HCT116 (cell line): ENCODE results near the gene IQCM.

Experiments
- CEBPB ChIP-seq: IDR thresholded peaks from 2 replicates; pipeline ENCODE4 v1.6.1; 2012; ENCODE audit warnings: low read depth
- CTCF ChIP-seq, 3 experiments: fragments of 200-600 bp in 1 of 3; sonication (generic) in 1 of 3; IDR thresholded peaks in 2 of 3; conservative IDR thresholded peaks in 1 of 3; 2 replicates each; pipeline ENCODE4 v1.5.1; 2012 to 2017; ENCODE audit warnings: low read depth in 2 of 3, low read length in 2 of 3, antibody characterized with exemption in 1 of 3, borderline replicate concordance in 1 of 3, control low read depth in 1 of 3, mild to moderate bottlenecking in 1 of 3, mixed read lengths in 1 of 3, mixed run types in 1 of 3, moderate library complexity in 1 of 3; ENCODE audit not compliant: insufficient read depth in 1 of 3
- POLR2A ChIP-seq: IDR thresholded peaks from 2 replicates; pipeline ENCODE4 v1.7.0; 2011; ENCODE audit warnings: borderline replicate concordance; ENCODE audit not compliant: insufficient read depth, insufficient read length; ENCODE audit errors: extremely low read depth
- POLR2AphosphoS5 ChIP-seq: IDR thresholded peaks from 2 replicates; pipeline ENCODE4 v1.6.1; 2011; ENCODE audit warnings: mild to moderate bottlenecking, low read depth, low read length, moderate library complexity
- SIN3A ChIP-seq: IDR thresholded peaks from 2 replicates; pipeline ENCODE4 v1.6.1; 2012; ENCODE audit warnings: low read depth
- TCF7L2 ChIP-seq: IDR thresholded peaks from 2 replicates; pipeline ENCODE4 v1.7.0; 2011; ENCODE audit warnings: borderline replicate concordance, inconsistent platforms; ENCODE audit not compliant: insufficient read depth, insufficient read length; ENCODE audit errors: extremely low read depth
- TF ChIP-seq, protein P1 (sequence below): IDR thresholded peaks from 2 replicates; pipeline ENCODE4 v1.6.1; 2012; ENCODE audit warnings: low read depth

DNA sequence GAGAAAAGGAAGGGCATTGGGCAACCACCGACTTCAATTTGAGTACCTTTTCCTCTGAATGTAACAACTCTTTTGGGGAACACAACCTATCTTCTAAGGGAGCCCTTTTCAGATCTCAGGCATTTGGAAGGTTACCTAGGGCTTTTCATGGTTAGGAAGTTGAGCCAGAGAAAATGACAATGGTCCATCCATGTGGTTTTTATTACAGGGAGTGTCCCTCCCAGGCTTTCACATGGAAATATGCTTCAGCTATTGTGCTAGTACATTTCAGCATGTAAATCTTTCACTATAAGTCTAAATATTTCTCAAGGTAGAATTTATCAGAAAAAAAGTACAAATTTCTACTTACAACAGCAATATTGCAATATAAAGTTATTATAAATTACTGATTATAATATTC lies 259.8 kb downstream of the IQCM start:
- TF ChIP-seq POLR2A (no peak), CTCF (IDR thresholded peaks at IDR 0.05 in 2 of 3, conservative IDR thresholded peaks at IDR 0.05 in 1 of 3; ENCODE audit: borderline replicate concordance in 1 of 3, insufficient read depth in 1 of 3, low read depth in 2 of 3, low read length in 2 of 3) (no peak), SIN3A (no peak), CEBPB (no peak), TCF7L2 (no peak), POLR2AphosphoS5 (no peak)
- TF ChIP-seq, protein P1, sequence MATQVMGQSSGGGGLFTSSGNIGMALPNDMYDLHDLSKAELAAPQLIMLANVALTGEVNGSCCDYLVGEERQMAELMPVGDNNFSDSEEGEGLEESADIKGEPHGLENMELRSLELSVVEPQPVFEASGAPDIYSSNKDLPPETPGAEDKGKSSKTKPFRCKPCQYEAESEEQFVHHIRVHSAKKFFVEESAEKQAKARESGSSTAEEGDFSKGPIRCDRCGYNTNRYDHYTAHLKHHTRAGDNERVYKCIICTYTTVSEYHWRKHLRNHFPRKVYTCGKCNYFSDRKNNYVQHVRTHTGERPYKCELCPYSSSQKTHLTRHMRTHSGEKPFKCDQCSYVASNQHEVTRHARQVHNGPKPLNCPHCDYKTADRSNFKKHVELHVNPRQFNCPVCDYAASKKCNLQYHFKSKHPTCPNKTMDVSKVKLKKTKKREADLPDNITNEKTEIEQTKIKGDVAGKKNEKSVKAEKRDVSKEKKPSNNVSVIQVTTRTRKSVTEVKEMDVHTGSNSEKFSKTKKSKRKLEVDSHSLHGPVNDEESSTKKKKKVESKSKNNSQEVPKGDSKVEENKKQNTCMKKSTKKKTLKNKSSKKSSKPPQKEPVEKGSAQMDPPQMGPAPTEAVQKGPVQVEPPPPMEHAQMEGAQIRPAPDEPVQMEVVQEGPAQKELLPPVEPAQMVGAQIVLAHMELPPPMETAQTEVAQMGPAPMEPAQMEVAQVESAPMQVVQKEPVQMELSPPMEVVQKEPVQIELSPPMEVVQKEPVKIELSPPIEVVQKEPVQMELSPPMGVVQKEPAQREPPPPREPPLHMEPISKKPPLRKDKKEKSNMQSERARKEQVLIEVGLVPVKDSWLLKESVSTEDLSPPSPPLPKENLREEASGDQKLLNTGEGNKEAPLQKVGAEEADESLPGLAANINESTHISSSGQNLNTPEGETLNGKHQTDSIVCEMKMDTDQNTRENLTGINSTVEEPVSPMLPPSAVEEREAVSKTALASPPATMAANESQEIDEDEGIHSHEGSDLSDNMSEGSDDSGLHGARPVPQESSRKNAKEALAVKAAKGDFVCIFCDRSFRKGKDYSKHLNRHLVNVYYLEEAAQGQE, result no peak
